HG02938 (cell line): ENCODE measurements around the gene MCF2L.

Experiments used
- ATAC-seq: cut with Tn5 transposase; IDR thresholded peaks from one replicate; pipeline ENCODE4 v1.9.1; 2021; ENCODE audit warnings: mild to moderate bottlenecking, moderate library complexity; ENCODE audit not compliant: unreplicated experiment

MCF2L gene

GRCh38 chr13:113060557-113061270 lies 91.7 kb downstream of the MCF2L start:
- ATAC-seq, result no peak

DNA sequence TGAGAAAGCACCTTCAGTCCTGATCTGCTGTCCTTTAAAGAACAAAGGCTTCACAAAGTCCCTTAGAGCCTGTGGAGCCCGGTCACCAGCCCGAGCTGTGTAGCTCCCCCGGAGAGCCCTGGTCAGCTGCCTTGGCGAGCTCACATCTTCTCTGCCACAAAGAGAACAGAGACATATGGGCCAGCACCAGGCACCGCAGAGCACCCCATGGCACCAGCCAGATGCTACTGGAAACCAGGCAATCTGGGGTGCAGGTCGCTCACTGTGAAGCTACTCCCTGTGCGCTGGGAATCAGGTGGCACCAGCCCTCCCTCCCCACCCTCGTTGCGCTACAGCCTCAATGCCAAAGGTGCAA lies 92.2 kb downstream of the MCF2L start:
- no peak for ATAC-seq

DNA sequence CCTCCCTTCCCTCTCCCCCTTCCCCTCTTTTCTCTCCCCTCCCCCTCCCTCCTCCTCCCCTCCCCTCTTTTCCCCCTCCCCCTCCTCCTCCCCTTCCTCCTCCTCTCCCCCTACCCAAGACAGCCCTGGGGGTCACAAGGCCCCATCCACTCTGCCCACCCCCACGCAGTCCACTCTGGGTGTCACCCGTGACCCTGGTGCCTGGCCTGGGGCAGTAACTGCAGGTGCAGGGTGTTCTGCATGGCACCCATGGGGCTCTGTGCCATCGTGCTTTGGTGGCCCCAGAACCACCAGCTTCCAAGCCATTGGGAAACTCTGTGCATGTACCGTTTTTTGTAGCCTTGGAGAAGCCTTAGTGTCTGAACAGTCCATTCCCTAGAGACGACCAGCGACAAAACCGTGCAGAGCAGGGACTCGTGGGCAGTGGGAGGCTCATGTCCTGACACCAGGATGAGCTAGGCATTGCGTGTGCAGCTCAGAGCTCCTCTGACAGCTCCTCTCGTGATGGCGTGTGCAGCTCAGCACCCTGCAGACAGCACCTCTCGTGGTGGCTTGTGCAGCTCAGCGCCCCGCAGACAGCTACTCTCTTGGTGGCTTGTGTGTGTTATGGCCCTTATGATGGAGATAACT lies 92.9 kb downstream of the MCF2L start:
- no peak for ATAC-seq

DNA sequence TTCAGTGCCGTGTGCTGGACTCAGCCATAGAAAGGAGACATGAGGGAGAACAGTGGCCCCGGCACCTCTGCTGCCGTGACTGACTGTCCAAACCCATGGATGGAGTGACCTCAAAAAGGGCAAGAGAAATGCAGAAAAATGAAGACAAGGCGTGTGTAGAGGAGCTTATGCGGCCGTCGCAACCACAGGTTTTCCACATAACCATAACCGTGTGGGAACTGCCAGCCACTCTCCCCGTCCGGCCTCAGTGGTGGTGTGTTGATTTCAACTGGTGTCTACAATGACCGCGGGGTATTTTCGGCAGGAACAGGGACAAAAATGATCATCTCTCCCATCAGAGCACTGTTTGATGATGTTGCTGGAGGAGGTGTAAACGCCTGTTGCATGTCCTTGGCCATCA lies 93.7 kb downstream of the MCF2L start:
- ATAC-seq, result no peak

- no peak for ATAC-seq
Measured at GRCh38 chr13:113063091-113063491, 94.1 kb downstream of the MCF2L start.

DNA sequence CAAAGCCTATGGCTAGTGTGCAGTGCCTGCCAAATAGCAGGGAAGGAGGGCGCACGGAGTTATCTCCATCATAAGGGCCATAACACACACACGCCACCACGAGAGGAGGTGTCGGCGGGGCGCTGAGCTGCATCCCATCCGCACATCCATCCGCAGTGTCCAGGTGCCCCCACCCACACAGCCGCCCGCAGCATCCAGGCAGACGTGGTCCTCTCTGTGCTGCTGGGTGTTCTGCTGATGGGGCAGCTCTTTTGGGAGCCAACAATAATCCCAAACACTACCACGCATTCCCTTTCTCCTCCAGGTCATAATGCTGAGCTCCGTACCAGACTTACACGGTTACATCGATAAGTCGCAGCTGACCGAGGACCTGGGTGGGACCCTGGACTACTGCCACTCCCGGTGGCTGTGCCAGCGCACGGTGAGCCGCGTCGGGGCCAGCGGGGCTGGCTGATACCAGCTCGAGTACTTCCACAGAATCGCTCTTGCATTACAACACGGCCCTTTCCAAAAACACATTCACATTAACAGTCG lies 95.1 kb downstream of the MCF2L start:
- ATAC-seq, result no peak

- no peak for ATAC-seq
Measured at GRCh38 chr13:113064534-113065405, 95.8 kb downstream of the MCF2L start.

GRCh38 chr13:113065406-113066141 lies 96.6 kb downstream of the MCF2L start:
- ATAC-seq, result no peak

GRCh38 chr13:113066142-113066455 lies 97.1 kb downstream of the MCF2L start:
- ATAC-seq, result no peak

DNA sequence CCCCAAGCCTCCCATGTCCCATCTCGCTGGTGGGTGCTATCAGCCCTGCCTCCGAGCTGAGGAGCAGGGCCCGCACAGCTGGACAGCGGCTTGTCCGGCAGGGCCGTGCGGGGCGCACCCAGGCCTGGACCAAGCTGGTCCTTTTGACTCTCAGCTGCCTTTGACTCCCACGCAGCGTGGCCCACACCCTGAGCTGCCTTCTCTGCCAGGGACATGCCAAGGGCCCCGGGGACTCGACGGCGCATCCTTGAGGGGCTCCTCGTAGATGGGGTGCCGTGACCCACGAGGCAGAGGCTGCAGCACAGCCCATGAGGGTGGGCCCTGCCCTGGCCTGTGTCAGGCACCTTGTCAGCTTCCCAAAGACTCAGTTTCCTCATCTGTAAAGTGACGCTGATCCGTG lies 97.7 kb downstream of the MCF2L start:
- no peak for ATAC-seq

- ATAC-seq, result no peak
Measured at GRCh38 chr13:113069861-113070805, 101.1 kb downstream of the MCF2L start.

GRCh38 chr13:113070855-113071254 lies 101.8 kb downstream of the MCF2L start:
- ATAC-seq, result no peak

DNA sequence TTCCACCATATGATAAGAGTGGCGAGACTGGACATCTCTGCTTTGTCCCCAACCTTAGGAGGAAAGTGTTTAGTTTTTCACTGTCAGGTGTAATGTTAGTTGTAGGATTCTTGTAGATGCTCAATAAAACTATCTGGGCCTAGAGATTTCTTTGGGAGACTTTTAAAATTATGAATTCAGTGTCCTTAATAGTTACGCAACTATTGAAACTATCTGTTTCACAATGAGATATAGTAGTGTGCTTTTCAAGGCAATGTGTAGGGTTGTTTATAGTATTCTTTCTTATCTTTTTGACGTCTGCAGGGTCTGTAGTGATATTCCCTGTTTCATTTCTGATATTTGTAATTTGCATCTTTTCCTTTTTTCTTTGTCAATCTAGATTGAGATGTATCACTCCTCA lies 103.4 kb downstream of the MCF2L start:
- no peak for ATAC-seq

DNA sequence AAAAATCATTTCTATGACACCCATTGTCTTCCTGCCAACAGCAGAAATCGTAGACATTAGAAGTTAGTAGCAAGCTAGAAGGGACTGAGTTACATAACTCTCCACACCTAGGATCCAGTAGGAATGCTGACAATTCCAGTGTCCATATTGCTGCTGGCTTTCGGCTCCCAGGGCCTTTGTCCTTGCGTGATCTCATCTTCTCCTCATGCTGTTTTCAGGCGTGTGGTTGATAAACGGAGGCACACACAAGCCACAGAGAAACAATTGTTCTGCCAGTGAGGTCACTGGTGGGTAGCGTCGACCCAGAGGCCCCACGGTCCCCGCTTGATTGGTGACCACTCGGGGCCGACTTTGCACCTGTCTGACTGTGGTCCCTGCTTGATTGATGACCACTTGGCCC lies 104.9 kb downstream of the MCF2L start:
- ATAC-seq, result no peak

DNA sequence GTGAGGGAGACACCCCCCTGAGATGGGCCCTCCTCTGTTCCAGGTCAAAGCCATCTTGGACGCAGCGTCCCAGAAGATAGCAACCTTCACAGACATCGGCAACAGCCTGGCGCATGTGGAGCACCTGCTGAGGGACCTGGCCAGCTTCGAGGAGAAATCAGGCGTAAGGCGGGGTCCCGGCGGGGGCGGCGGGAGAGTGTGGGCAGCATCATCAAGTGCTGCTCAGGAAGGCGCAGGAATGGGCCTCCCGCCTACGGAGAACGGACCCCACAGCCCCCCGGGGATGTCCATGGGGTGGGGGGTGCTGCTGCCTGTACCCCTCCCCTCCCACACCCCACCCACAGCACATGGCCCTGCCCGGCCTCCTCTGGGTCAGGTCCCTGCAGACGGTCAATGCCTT lies 105.4 kb downstream of the MCF2L start:
- no peak for ATAC-seq

- no peak for ATAC-seq
Measured at GRCh38 chr13:113074876-113075275, 105.9 kb downstream of the MCF2L start.

DNA sequence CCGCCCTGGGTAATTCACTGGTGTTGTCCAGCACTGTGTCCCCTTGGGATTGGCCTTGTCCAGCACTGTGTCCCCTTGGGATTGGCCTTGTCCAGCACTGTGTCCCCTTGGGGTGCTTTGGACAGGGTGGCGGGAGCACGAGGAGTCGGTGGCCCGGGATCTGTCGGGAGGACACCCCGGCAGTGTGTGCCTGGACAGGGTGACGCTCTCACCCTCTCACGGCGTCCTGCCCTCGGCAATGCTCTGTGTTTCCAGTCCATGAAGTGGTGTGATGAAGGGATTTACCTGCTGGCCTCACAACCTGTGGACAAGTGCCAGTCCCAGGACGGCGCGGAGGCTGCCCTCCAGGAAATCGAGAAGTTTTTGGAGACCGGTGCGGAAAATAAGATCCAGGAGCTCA lies 106.7 kb downstream of the MCF2L start:
- ATAC-seq, result no peak

DNA sequence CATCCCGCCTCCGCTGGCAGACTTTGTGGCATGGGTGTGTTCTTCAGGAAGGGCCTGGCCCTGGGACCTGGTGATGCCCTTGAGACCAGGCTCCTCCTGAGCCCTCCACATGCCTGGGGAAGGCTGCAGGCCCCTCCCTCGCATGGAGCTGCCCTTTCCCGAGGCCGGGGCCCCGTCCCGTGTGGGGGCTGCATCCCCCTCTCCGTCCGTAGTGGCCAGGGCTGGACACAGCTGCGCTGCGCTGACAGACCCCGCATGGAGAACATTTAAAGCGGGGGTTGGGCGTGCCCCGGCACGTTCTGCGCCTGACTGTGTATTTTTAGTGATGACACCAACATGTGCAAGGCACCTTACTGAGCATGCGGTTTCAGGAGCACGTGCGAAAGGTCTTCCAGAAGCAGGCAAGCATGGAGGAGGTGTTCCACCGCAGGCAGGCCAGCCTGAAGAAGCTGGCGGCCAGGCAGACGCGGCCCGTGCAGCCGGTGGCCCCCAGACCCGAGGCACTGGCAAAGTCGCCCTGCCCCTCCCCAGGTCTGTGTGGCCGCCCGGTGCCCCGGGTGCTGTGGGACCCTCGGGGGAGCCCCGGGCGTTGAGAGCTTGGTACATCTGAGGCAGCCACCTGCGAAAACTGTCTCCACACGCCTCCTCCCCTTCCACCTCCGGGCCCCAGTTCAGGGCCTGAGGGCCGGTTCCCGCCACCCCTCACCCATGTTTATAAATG lies 107.8 kb downstream of the MCF2L start:
- no peak for ATAC-seq

DNA sequence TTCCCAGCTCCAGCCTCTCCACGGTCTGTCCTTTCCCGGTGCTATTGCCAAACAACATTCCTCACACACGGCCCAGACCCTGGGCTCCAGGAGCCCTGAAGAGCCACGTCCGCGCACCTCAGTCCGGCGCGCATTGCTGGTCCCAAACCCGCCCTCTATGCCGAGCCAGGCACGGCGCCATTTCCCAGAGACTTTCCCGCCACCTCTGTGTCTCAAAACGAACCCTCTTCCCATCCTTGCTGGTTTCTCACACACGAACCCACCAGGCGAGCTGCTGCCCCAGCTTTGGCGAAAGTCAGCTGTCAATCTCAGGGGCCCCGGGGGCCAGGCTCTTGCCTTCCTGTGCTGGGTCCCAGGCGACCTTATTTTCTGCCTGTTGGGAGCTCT lies 108.5 kb downstream of the MCF2L start:
- no peak for ATAC-seq
